HG03139 (cell line): Measurements from ENCODE around the gene GORAB.

Experiments
- ATAC-seq: cut with Tn5 transposase; IDR thresholded peaks from one replicate; pipeline ENCODE4 v1.9.1; 2021; ENCODE audit not compliant: unreplicated experiment

The GORAB gene

GRCh38 chr1:170537798-170538503 is 6.0 kb downstream of the GORAB start:
- no peak for ATAC-seq

GRCh38 chr1:170538687-170539086 is 6.7 kb downstream of the GORAB start:
- ATAC-seq: no peak

- no peak for ATAC-seq
Measured at GRCh38 chr1:170539154-170539553, 7.2 kb downstream of the GORAB start.

GRCh38 chr1:170544624-170545023 is 12.7 kb downstream of the GORAB start:
- no peak for ATAC-seq

DNA sequence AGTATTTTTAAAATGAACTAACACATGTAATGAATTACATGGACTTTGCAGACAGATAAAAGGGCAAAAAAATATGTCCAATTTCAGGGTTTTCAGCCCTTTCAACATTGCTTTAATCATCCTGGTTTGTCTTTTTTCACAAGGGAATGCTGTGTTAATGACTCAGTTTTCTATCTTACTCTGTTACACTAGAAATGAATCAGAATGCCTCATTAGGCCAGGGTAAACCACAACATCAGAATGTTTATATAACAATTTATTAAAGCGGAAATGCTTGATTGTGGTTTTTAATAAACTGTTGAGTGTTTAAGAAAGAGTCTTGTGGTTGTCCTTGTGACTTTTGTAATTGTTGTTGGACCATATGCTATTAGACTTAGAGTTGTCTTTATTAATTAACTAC is 13.5 kb downstream of the GORAB start:
- ATAC-seq: no peak

GRCh38 chr1:170547255-170547654 is 15.3 kb downstream of the GORAB start:
- no peak for ATAC-seq

- ATAC-seq: no peak
Measured at GRCh38 chr1:170548497-170548896, 16.5 kb downstream of the GORAB start.

- no peak for ATAC-seq
Measured at GRCh38 chr1:170555370-170555769, 23.4 kb downstream of the GORAB start.

- no peak for ATAC-seq
Measured at GRCh38 chr1:170556917-170557316, 25.0 kb downstream of the GORAB start.

- ATAC-seq: no peak
Measured at GRCh38 chr1:170558731-170559130, 26.8 kb downstream of the GORAB start.

GRCh38 chr1:170559166-170559565 is 27.2 kb downstream of the GORAB start:
- no peak for ATAC-seq

DNA sequence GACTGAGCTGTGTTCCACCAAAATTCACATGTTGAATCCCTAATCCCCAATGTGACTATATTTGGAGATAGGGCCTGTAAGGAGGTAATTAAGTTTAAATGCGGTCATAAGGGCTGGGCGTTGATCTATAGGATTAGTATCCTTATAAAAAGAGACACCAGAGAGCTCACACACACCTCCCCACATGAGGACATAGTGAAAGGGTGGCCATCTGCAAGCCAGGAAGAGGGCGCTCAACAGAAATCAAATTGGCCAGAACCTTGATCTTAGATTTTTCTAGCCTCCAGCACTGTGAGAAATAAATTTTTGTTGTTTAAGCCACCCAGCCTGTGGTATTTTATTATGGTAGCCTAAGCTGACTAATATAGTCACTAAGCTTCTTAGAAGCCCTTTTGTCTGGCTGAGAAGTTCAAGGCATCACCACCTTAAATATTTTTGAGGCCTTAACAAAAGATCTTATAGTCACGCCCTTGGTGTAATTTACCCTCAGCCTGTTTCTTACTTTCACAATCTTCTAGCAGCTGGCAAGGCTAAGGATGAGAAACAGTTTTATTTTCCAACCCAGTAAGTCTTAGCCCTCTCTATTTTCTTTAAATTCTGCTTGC is 28.8 kb downstream of the GORAB start:
- no peak for ATAC-seq

- ATAC-seq: peak; percentile 74
Measured at GRCh38 chr1:170562646-170563338, 30.8 kb downstream of the GORAB start.

GRCh38 chr1:170567214-170567613 is 35.2 kb downstream of the GORAB start:
- no peak for ATAC-seq

- no peak for ATAC-seq
Measured at GRCh38 chr1:170568197-170568596, 36.2 kb downstream of the GORAB start.

GRCh38 chr1:170576980-170577379 is 45.0 kb downstream of the GORAB start:
- ATAC-seq: no peak

- no peak for ATAC-seq
Measured at GRCh38 chr1:170578359-170578758, 46.4 kb downstream of the GORAB start.

DNA sequence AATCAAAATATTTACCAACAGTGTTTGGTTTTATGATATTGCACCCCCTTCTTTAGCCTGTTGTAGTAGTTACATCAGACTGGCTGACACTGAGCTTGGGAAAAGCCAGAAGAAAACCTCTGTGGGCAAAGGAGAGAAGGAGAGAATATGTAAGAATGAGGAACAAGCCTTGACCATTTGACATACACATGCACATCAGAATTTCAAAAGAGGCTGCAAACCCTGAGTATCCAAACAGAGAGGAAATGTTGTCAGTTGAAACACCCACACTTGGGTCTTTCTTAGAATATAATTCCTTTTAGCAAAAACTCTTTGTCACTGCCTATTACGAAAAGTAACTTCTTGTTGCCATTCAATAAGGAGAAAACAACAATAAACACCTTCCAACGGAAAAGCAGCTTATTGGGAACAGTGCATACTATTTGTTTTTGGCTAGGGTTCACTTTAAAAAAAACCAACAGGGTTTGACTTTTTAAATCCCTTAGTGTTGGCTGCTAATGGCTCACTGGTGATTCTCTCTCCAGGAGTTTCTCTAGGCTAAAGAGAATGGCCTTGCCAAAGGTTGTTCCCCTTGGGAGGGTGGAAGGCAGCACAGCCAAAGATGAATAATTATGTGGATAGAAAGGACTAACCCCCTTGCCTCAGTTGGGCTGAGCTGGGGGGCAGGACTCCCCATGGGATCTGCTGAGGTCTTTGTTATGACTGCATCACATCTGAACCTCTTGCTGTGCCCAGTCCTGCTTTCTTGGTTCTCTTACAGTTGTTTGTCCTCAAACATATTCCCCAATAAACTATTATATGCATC is 48.9 kb downstream of the GORAB start:
- no peak for ATAC-seq

DNA sequence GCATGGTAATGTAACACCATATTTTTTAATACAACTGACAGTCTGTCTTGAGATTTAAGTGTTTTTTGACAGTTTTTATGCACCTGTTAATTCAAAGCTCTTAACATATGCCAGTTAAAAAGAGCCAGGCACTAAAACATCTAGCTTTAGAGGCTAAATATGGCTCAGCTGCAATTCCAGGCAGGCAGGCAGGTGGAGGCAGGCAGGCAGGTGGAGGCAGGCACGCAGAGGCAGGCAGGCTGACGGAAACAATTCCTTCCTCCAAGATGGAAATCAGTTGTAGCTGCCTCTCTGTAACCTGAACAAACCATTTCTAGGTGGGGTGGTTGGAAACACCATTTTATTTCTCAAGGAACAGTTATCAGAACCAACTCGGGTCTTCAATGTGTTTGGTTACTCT is 51.2 kb downstream of the GORAB start:
- ATAC-seq: no peak

GRCh38 chr1:170586321-170587252 is 54.6 kb downstream of the GORAB start:
- ATAC-seq: no peak

DNA sequence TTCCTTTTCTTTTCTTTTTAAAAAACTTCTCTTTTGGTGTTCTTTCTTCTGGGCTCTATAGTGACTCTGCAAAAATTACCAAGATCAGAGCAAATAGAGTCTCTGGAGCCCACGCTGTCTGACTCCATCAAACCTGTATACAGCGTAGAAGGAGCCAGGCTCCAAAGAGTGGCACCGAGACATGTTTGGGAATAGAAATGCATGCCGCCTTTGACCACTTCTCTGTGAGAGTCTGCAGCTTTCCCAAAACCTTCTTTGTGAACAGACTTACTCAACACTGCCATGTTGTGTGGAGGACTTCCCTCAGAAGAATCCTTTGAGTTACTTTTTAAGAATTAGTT is 55.3 kb downstream of the GORAB start:
- ATAC-seq: no peak
